HepG2 (cell line): ENCODE results near the gene IRF1. TPM values are rescaled to one million over a fixed set of nuclear protein-coding genes. Genes with fewer than 3 reads are reported as not detected.

Experiments
- ARID2 ChIP-seq: sonication (generic); formaldehyde crosslinking; IDR thresholded peaks from 2 replicates; pipeline ENCODE4 v1.8.1; 2022; ENCODE audit warnings: mild to moderate bottlenecking, missing genetic modification reagents, borderline replicate concordance
- GABPA ChIP-seq, 2 experiments: IDR thresholded peaks; 2 replicates each; pipeline ENCODE4 v1.6.1; 2011 to 2016; ENCODE audit warnings: low read depth in 2 of 2, low read length in 1 of 2, missing biosample characterization in 1 of 2, missing genetic modification characterization in 1 of 2
- KLF12 ChIP-seq: sonication (generic); formaldehyde crosslinking; IDR thresholded peaks from 2 replicates; pipeline ENCODE4 v1.4.0; 2020; ENCODE audit warnings: missing genetic modification reagents, borderline replicate concordance
- LCORL ChIP-seq, 2 experiments: fragments of 450-650 bp in 1 of 2; sonication (generic) in 1 of 2; formaldehyde crosslinking in 1 of 2; IDR thresholded peaks; 2 replicates each; pipeline versions ENCODE4 v1.5.0 to v1.6.1; 2017 to 2020; ENCODE audit warnings: antibody characterized with exemption in 1 of 2, missing genetic modification reagents in 1 of 2
- NR1H2 ChIP-seq: sonication (generic); formaldehyde crosslinking; IDR thresholded peaks from 2 replicates; pipeline ENCODE4 v1.8.1; 2022; ENCODE audit warnings: low read depth, missing genetic modification reagents, borderline replicate concordance
- PHB2 ChIP-seq: fragments of 450-650 bp; IDR thresholded peaks from 2 replicates; pipeline ENCODE4 v1.6.1; 2018; ENCODE audit not compliant: partially characterized antibody
- SATB2 ChIP-seq: sonication (generic); formaldehyde crosslinking; IDR thresholded peaks from 2 replicates; pipeline ENCODE4 v1.5.0; 2020; ENCODE audit warnings: missing genetic modification reagents
- SMC3 ChIP-seq: IDR thresholded peaks from 2 replicates; pipeline ENCODE4 v1.6.1; 2011; ENCODE audit warnings: low read length, improper control_type of control experiment
- STAT5B ChIP-seq: sonication (generic); formaldehyde crosslinking; IDR thresholded peaks from 2 replicates; pipeline ENCODE4 v1.4.0; 2020; ENCODE audit warnings: missing genetic modification reagents
- TBP ChIP-seq: sonication (generic); formaldehyde crosslinking; IDR thresholded peaks from 2 replicates; pipeline ENCODE4 v1.5.0; 2020; ENCODE audit warnings: missing genetic modification reagents
- TSC22D2 ChIP-seq: sonication (generic); formaldehyde crosslinking; IDR thresholded peaks from 2 replicates; pipeline ENCODE4 v1.5.1; 2020; ENCODE audit warnings: missing genetic modification reagents, mild to moderate bottlenecking, borderline replicate concordance
- ZFY ChIP-seq: sonication (generic); formaldehyde crosslinking; IDR thresholded peaks from 2 replicates; pipeline ENCODE4 v1.4.0; 2020; ENCODE audit warnings: missing genetic modification reagents
- ZNF251 ChIP-seq: sonication (generic); formaldehyde crosslinking; IDR thresholded peaks from 2 replicates; pipeline ENCODE4 v1.9.0; 2021; ENCODE audit warnings: mild to moderate bottlenecking, missing genetic modification reagents
- ZNF260 ChIP-seq: sonication (generic); formaldehyde crosslinking; IDR thresholded peaks from 2 replicates; pipeline ENCODE4 v1.4.0; 2020; ENCODE audit warnings: missing genetic modification reagents, low read depth, mild to moderate bottlenecking, borderline replicate concordance
- ZNF616 ChIP-seq: sonication (generic); formaldehyde crosslinking; IDR thresholded peaks from 2 replicates; pipeline ENCODE4 v1.5.0; 2020; ENCODE audit warnings: low read depth, mild to moderate bottlenecking, missing genetic modification reagents
- ZNF777 ChIP-seq: sonication (generic); formaldehyde crosslinking; IDR thresholded peaks from 2 replicates; pipeline ENCODE4 v1.4.0; 2020; ENCODE audit warnings: missing genetic modification reagents
- polyA plus RNA-seq, 8 experiments: library from polyadenylated mRNA; depleted of rRNA in 3 of 8; stranded (reverse) in 7 of 8; unstranded in 1 of 8; fragments of >200 nt; fragmentation: Illumina TruSeq in 4 of 8; extraction: Trizol in 4 of 8; gene quantifications; 2 replicates each; pipeline versions ENCODE4 v1.2.1 to v1.2.3, GENCODE V29; 2011 to 2016; ENCODE audit warnings: low read depth in 4 of 8, missing spikeins in 1 of 8, mixed read lengths in 1 of 8; ENCODE audit not compliant: insufficient read depth in 1 of 8
- total RNA-seq, 5 experiments: library from RNA; depleted of rRNA; stranded (reverse); fragments of >200 nt; fragmentation: Illumina TruSeq; extraction: Trizol; gene quantifications; 2 replicates each; pipeline ENCODE4 v1.2.3, GENCODE V29; 2016; ENCODE audit warnings: low read depth in 1 of 5
- TF ChIP-seq, protein P1 (sequence below): sonication (generic); formaldehyde crosslinking; IDR thresholded peaks from 2 replicates; pipeline ENCODE4 v1.9.0; 2022; ENCODE audit warnings: missing genetic modification reagents, mild to moderate bottlenecking, borderline replicate concordance
- TF ChIP-seq, protein P2 (sequence below): IDR thresholded peaks from 2 replicates; pipeline ENCODE4 v1.6.1; 2016; ENCODE audit warnings: missing genetic modification reagents, missing compliant biosample characterization
- TF ChIP-seq, protein P3 (sequence below): sonication (generic); formaldehyde crosslinking; IDR thresholded peaks from 2 replicates; pipeline ENCODE4 v1.5.1; 2020; ENCODE audit warnings: mild to moderate bottlenecking, missing genetic modification reagents, moderate library complexity
- TF ChIP-seq, protein P4 (sequence below): sonication (generic); formaldehyde crosslinking; IDR thresholded peaks from 2 replicates; pipeline ENCODE4 v1.4.0; 2020; ENCODE audit warnings: missing genetic modification reagents
- TF ChIP-seq, protein P5 (sequence below): sonication (generic); formaldehyde crosslinking; IDR thresholded peaks from 2 replicates; pipeline ENCODE4 v1.8.0; 2023; ENCODE audit warnings: mild to moderate bottlenecking, missing genetic modification reagents
- TF ChIP-seq, protein P6 (sequence below): sonication (generic); formaldehyde crosslinking; IDR thresholded peaks from 2 replicates; pipeline ENCODE4 v1.8.0; 2022; ENCODE audit warnings: missing genetic modification reagents, mild to moderate bottlenecking, borderline replicate concordance
- TF ChIP-seq, protein P7 (sequence below): sonication (generic); formaldehyde crosslinking; IDR thresholded peaks from 2 replicates; pipeline ENCODE4 v1.4.0; 2020; ENCODE audit warnings: mild to moderate bottlenecking, missing genetic modification reagents
- TF ChIP-seq, protein P8 (sequence below): sonication (generic); formaldehyde crosslinking; IDR thresholded peaks from 2 replicates; pipeline ENCODE4 v1.4.0; 2020; ENCODE audit warnings: missing genetic modification reagents

IRF1 gene
- total and polyA plus RNA-seq, 2 of the 13 experiments (the other 11 are each of a cell fraction or from before 2014, with no cell fraction given): 4.1 to 8.8 TPM

DNA sequence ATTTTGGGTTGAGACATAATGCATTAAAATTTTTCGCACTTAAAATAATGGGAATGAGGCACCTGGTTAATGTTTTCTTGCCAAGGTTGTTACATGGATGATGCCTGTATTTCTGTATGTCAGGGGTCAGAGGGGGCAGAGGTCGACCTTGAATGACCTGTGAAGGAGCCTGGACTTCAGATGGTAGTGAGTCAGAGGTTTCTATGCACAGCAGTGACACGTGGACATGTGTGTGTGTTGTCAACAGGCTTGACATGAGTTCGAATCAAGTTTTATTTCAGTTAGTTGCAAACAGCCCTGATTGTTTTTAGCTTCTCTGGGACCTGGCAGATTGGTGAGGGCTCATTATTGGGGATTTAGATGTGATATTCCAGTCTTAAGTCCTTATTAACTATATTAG, 49.1 kb upstream of the IRF1 start (continued):
- TF ChIP-seq, protein P1, sequence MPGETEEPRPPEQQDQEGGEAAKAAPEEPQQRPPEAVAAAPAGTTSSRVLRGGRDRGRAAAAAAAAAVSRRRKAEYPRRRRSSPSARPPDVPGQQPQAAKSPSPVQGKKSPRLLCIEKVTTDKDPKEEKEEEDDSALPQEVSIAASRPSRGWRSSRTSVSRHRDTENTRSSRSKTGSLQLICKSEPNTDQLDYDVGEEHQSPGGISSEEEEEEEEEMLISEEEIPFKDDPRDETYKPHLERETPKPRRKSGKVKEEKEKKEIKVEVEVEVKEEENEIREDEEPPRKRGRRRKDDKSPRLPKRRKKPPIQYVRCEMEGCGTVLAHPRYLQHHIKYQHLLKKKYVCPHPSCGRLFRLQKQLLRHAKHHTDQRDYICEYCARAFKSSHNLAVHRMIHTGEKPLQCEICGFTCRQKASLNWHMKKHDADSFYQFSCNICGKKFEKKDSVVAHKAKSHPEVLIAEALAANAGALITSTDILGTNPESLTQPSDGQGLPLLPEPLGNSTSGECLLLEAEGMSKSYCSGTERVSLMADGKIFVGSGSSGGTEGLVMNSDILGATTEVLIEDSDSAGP: no peak
- TF ChIP-seq TSC22D2 (CRISPR knock-in tag): no peak
- no peak for TF ChIP-seq ZNF777 (CRISPR knock-in tag)
- TF ChIP-seq PHB2: no peak
- no peak for TF ChIP-seq ZNF251
- TF ChIP-seq ZFY: no peak
- no peak for TF ChIP-seq GABPA (IDR thresholded peaks at IDR 0.05; ENCODE audit: low read depth, low read length)
- TF ChIP-seq GABPA (CRISPR knock-in tag; IDR thresholded peaks at IDR 0.05; ENCODE audit: low read depth): no peak
- TF ChIP-seq LCORL (IDR thresholded peaks at IDR 0.05): no peak
- TF ChIP-seq LCORL (CRISPR knock-in tag; IDR thresholded peaks at IDR 0.05): no peak
- TF ChIP-seq ARID2 (CRISPR knock-in tag): no peak
- TF ChIP-seq TBP (CRISPR knock-in tag): no peak
- TF ChIP-seq SATB2: no peak
- TF ChIP-seq, protein P2, sequence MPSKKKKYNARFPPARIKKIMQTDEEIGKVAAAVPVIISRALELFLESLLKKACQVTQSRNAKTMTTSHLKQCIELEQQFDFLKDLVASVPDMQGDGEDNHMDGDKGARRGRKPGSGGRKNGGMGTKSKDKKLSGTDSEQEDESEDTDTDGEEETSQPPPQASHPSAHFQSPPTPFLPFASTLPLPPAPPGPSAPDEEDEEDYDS (CRISPR knock-in tag): no peak
- TF ChIP-seq ZNF616 (CRISPR knock-in tag): no peak
- TF ChIP-seq, protein P3, sequence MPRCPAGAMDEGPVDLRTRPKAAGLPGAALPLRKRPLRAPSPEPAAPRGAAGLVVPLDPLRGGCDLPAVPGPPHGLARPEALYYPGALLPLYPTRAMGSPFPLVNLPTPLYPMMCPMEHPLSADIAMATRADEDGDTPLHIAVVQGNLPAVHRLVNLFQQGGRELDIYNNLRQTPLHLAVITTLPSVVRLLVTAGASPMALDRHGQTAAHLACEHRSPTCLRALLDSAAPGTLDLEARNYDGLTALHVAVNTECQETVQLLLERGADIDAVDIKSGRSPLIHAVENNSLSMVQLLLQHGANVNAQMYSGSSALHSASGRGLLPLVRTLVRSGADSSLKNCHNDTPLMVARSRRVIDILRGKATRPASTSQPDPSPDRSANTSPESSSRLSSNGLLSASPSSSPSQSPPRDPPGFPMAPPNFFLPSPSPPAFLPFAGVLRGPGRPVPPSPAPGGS (CRISPR knock-in tag): no peak
- TF ChIP-seq, protein P4, sequence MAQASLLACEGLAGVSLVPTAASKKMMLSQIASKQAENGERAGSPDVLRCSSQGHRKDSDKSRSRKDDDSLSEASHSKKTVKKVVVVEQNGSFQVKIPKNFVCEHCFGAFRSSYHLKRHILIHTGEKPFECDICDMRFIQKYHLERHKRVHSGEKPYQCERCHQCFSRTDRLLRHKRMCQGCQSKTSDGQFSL (CRISPR knock-in tag): no peak
- TF ChIP-seq, protein P5, sequence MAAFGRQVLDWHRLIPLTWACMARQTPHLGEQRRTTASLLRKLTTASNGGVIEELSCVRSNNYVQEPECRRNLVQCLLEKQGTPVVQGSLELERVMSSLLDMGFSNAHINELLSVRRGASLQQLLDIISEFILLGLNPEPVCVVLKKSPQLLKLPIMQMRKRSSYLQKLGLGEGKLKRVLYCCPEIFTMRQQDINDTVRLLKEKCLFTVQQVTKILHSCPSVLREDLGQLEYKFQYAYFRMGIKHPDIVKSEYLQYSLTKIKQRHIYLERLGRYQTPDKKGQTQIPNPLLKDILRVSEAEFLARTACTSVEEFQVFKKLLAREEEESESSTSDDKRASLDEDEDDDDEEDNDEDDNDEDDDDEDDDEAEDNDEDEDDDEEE: no peak
- TF ChIP-seq, protein P6, sequence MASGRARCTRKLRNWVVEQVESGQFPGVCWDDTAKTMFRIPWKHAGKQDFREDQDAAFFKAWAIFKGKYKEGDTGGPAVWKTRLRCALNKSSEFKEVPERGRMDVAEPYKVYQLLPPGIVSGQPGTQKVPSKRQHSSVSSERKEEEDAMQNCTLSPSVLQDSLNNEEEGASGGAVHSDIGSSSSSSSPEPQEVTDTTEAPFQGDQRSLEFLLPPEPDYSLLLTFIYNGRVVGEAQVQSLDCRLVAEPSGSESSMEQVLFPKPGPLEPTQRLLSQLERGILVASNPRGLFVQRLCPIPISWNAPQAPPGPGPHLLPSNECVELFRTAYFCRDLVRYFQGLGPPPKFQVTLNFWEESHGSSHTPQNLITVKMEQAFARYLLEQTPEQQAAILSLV (CRISPR knock-in tag): no peak
- no peak for TF ChIP-seq ZNF260 (CRISPR knock-in tag)
- no peak for TF ChIP-seq NR1H2 (CRISPR knock-in tag)
- TF ChIP-seq, protein P7, sequence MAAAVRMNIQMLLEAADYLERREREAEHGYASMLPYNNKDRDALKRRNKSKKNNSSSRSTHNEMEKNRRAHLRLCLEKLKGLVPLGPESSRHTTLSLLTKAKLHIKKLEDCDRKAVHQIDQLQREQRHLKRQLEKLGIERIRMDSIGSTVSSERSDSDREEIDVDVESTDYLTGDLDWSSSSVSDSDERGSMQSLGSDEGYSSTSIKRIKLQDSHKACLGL (CRISPR knock-in tag): no peak
- no peak for TF ChIP-seq SMC3
- TF ChIP-seq, protein P8, sequence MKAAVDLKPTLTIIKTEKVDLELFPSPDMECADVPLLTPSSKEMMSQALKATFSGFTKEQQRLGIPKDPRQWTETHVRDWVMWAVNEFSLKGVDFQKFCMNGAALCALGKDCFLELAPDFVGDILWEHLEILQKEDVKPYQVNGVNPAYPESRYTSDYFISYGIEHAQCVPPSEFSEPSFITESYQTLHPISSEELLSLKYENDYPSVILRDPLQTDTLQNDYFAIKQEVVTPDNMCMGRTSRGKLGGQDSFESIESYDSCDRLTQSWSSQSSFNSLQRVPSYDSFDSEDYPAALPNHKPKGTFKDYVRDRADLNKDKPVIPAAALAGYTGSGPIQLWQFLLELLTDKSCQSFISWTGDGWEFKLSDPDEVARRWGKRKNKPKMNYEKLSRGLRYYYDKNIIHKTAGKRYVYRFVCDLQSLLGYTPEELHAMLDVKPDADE (CRISPR knock-in tag): no peak
- no peak for TF ChIP-seq STAT5B (CRISPR knock-in tag)
- no peak for TF ChIP-seq KLF12
